CD14-positive monocyte (primary cell): Measurements from ENCODE around the gene CCNQ. TPM values are rescaled to one million over a fixed set of nuclear protein-coding genes. Genes with fewer than 3 reads are reported as not detected.

ENCODE experiments used
- DNase-seq, 3 donors: peaks; one replicate each; pipeline ENCODE4 v3.0.0-alpha.2; 2011 to 2022
- H2AFZ ChIP-seq: 2 replicates; pipeline ENCODE4 v1.6.0; 2012; ENCODE audit warnings: mild to moderate bottlenecking, low read depth, low read length, inconsistent platforms; ENCODE audit not compliant: insufficient read depth, poor library complexity, severe bottlenecking
- H3K27ac ChIP-seq, 2 donors: 1 replicate in 1 of 2; 2 replicates in 1 of 2; pipeline ENCODE4 v1.5.1; 2012 to 2013; ENCODE audit warnings: low read length in 2 of 2, control low read depth in 1 of 2, inconsistent platforms in 1 of 2, low read depth in 1 of 2, mild to moderate bottlenecking in 1 of 2
- H3K27me3 ChIP-seq, 2 donors: one replicate each; pipeline versions ENCODE4 v1.6.0 to v1.6.1; 2011 to 2013; ENCODE audit warnings: low read length in 2 of 2; ENCODE audit not compliant: control insufficient read depth in 2 of 2, insufficient read depth in 2 of 2
- H3K36me3 ChIP-seq, 2 donors: replicated peaks in 1 of 2; 1 replicate in 1 of 2; 2 replicates in 1 of 2; pipeline versions ENCODE4 v1.5.1 to v1.6.1; 2012 to 2013; ENCODE audit warnings: low read length in 2 of 2, control low read depth in 1 of 2, inconsistent platforms in 1 of 2, mild to moderate bottlenecking in 1 of 2; ENCODE audit not compliant: insufficient read depth in 2 of 2, control insufficient read depth in 1 of 2
- H3K4me1 ChIP-seq, 2 donors: 1 replicate in 1 of 2; 2 replicates in 1 of 2; pipeline versions ENCODE4 v1.5.1 to v1.6.1; 2012 to 2013; ENCODE audit warnings: low read length in 2 of 2, control low read depth in 1 of 2, inconsistent platforms in 1 of 2, mild to moderate bottlenecking in 1 of 2, moderate library complexity in 1 of 2; ENCODE audit not compliant: insufficient read depth in 2 of 2, control insufficient read depth in 1 of 2
- H3K4me2 ChIP-seq: replicated peaks from 2 replicates; pipeline ENCODE3; 2012; ENCODE audit warnings: low read length, moderate library complexity, mild to moderate bottlenecking; ENCODE audit not compliant: poor library complexity, severe bottlenecking; ENCODE audit errors: extremely low read depth
- H3K4me3 ChIP-seq, 3 experiments: fragments of 200-600 bp in 1 of 3; sonication (generic) in 1 of 3; replicated peaks in 1 of 3; 1 replicate in 2 of 3; 2 replicates in 1 of 3; pipeline ENCODE4 v1.5.1; 2011 to 2013; ENCODE audit warnings: low read length in 3 of 3, mild to moderate bottlenecking in 3 of 3, control low read depth in 2 of 3, low read depth in 2 of 3, inconsistent platforms in 1 of 3, moderate library complexity in 1 of 3
- H3K79me2 ChIP-seq: 2 replicates; pipeline ENCODE4 v1.6.0; 2012; ENCODE audit warnings: mild to moderate bottlenecking, control low read depth, inconsistent platforms, low read length, moderate library complexity; ENCODE audit not compliant: insufficient read depth
- H3K9ac ChIP-seq: 2 replicates; pipeline ENCODE4 v1.6.0; 2017; ENCODE audit warnings: low read length, mild to moderate bottlenecking; ENCODE audit not compliant: insufficient read depth, poor library complexity, severe bottlenecking
- H3K9me3 ChIP-seq, 2 donors: replicated peaks in 1 of 2; 1 replicate in 1 of 2; 2 replicates in 1 of 2; pipeline versions ENCODE4 v1.5.1 to v1.6.1; 2012 to 2013; ENCODE audit warnings: low read length in 2 of 2, control low read depth in 1 of 2; ENCODE audit not compliant: control insufficient read depth in 1 of 2, insufficient read depth in 1 of 2
- H4K20me1 ChIP-seq: 2 replicates; pipeline ENCODE4 v1.6.0; 2012; ENCODE audit warnings: mild to moderate bottlenecking, low read length, control low read depth, moderate library complexity; ENCODE audit not compliant: insufficient read depth
- H3K27ac Mint-ChIP-seq, 7 donors: one replicate each; pipeline ENCODE4 v1.8.0; 2020; ENCODE audit warnings: mild to moderate bottlenecking in 7 of 7, mixed read lengths in 7 of 7, moderate library complexity in 6 of 7, inconsistent platforms in 2 of 7
- H3K27me3 Mint-ChIP-seq, 3 donors: one replicate each; pipeline ENCODE4 v1.8.0; 2021 to 2022; ENCODE audit warnings: low read depth in 3 of 3, mild to moderate bottlenecking in 3 of 3, mixed read lengths in 3 of 3, moderate library complexity in 3 of 3, inconsistent platforms in 1 of 3
- H3K36me3 Mint-ChIP-seq, 2 donors: one replicate each; pipeline ENCODE4 v1.8.0; 2020; ENCODE audit warnings: mixed read lengths in 2 of 2, inconsistent platforms in 1 of 2, mild to moderate bottlenecking in 1 of 2
- H3K4me1 Mint-ChIP-seq: one replicate; pipeline ENCODE4 v1.8.0; 2020; ENCODE audit warnings: mild to moderate bottlenecking, mixed read lengths
- H3K4me3 Mint-ChIP-seq, 2 donors: one replicate each; pipeline ENCODE4 v1.8.0; 2020; ENCODE audit warnings: mild to moderate bottlenecking in 2 of 2, mixed read lengths in 2 of 2, moderate library complexity in 1 of 2
- H3K9me3 Mint-ChIP-seq, 7 donors: one replicate each; pipeline ENCODE4 v1.8.0; 2020 to 2022; ENCODE audit warnings: mixed read lengths in 7 of 7, mild to moderate bottlenecking in 6 of 7, moderate library complexity in 6 of 7, inconsistent platforms in 2 of 7
- WGBS: methylation state at CpG from one replicate; pipeline ENCODE4 v1.1.5; 2013; ENCODE audit warnings: missing lambda C conversion rate; ENCODE audit not compliant: insufficient coverage; 5-methylcytosine and 5-hydroxymethylcytosine counted together
- intact Hi-C, 2 donors: fragments of 100-400 bp; cut with micrococcal nuclease; formaldehyde crosslinking; loops; one replicate each; pipeline versions ENCODE4 v1.15.0 to v1.15.1; 2023
- polyA plus RNA-seq, 3 donors: library from polyadenylated mRNA; depleted of rRNA in 1 of 3; unstranded in 2 of 3; stranded (reverse) in 1 of 3; fragments of 300-500 nt in 2 of 3; fragments of >200 nt in 1 of 3; fragmentation: Illumina TruSeq in 2 of 3; gene quantifications; 1 replicate in 2 of 3; 2 replicates in 1 of 3; pipeline ENCODE4 v1.2.3, GENCODE V29; 2012 to 2021
- TF ChIP-seq, protein P1 (sequence below): fragments of 200-600 bp; IDR thresholded peaks from one replicate; pipeline ENCODE4 v1.8.0; 2022; ENCODE audit warnings: antibody characterized with exemption, mild to moderate bottlenecking

CCNQ gene
- polyA plus RNA-seq, 3 donors: 21.8 to 35.6 (median 29.3) TPM

DNA sequence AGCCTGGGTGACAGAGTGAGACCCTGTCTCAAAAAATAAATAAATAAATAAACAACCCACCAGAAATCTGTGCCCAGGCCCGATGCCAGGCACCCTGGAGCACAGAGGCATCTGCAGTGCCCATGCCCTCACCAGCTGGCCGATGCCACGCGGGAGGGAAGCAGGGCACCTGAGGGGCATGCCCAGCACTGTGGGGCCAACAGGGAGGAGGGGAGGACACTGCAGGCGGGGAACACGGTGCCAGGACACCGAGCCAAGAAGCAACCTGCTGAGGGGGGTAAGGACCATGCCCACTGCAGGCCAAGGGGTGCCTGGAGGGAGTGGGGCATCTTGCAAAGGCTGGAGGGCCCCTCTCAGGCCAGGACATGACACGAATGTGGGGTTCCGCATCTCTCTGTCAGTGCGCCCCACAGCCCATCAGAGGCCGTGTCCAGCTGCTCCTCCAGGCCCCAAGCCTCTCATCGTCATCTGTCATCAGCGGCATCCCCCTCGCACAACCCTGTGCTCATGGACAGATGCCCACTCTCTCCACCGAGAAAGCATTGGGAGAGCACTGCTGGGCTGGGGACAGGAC is 34.8 kb upstream of the CCNQ start:
- no peak overlapping the region for H3K27ac Mint-ChIP-seq
- Histone ChIP-seq H3K9me3 (peaks cover 0 to 14% of the 10 kb centered on the region in 2 donors), H3K79me2 (no peaks in the 10 kb centered on the region), H3K36me3 (no peaks in the 10 kb centered on the region), H3K27me3 (no peaks in the 10 kb centered on the region), H3K4me3 (no peak overlapping the region), H3K4me1 (no peaks in the 10 kb centered on the region), H3K27ac (no peak overlapping the region), H4K20me1 (no peaks in the 10 kb centered on the region), H2AFZ (no peak overlapping the region), H3K4me2 (no peak overlapping the region), H3K9ac (no peak overlapping the region)
- no peaks in the 10 kb centered on the region for H3K4me1 Mint-ChIP-seq
- 96% methylated on average over 9 of the region's 15 CpGs for WGBS
- TF ChIP-seq, protein P1, sequence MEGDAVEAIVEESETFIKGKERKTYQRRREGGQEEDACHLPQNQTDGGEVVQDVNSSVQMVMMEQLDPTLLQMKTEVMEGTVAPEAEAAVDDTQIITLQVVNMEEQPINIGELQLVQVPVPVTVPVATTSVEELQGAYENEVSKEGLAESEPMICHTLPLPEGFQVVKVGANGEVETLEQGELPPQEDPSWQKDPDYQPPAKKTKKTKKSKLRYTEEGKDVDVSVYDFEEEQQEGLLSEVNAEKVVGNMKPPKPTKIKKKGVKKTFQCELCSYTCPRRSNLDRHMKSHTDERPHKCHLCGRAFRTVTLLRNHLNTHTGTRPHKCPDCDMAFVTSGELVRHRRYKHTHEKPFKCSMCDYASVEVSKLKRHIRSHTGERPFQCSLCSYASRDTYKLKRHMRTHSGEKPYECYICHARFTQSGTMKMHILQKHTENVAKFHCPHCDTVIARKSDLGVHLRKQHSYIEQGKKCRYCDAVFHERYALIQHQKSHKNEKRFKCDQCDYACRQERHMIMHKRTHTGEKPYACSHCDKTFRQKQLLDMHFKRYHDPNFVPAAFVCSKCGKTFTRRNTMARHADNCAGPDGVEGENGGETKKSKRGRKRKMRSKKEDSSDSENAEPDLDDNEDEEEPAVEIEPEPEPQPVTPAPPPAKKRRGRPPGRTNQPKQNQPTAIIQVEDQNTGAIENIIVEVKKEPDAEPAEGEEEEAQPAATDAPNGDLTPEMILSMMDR: no peak
- no peak for DNase-seq
- peaks cover 0 to 21% (median 8%) of the 10 kb centered on the region in 7 donors for H3K9me3 Mint-ChIP-seq
- intact Hi-C loops: no loop called here
- no peaks in the 10 kb centered on the region for H3K36me3 Mint-ChIP-seq
- peaks cover 2 to 14% (median 7%) of the 10 kb centered on the region in 3 donors for H3K27me3 Mint-ChIP-seq
- no peak overlapping the region for H3K4me3 Mint-ChIP-seq

DNA sequence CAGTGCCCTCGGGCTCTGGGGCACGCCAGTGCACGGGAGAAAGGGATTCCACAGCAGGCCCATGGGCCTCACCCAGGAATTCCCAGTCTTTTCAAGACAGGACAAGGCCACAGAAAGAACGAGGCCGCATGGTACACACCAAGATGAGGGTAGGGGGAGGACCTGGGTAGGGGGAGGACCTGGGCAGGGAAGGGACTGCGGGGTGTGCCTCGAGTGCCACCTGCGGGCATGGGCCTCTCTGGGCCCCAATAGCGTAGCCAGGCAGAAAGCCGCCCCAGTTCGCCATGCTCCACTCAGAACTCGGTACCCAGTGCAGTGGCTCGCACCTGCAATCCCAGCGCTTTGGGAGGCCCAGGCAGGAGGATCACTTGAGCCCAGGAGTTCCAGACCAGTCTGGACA is 34.1 kb upstream of the CCNQ start:
- WGBS: 100% methylated on average over 4 of the region's 14 CpGs
- Histone ChIP-seq H3K36me3 (no peaks in the 10 kb centered on the region), H3K27ac (no peak overlapping the region), H2AFZ (no peak overlapping the region), H3K9ac (no peak overlapping the region), H4K20me1 (no peaks in the 10 kb centered on the region), H3K9me3 (peaks cover 0 to 14% of the 10 kb centered on the region in 2 donors), H3K4me3 (no peak overlapping the region), H3K4me1 (no peaks in the 10 kb centered on the region), H3K4me2 (no peak overlapping the region), H3K79me2 (no peaks in the 10 kb centered on the region), H3K27me3 (no peaks in the 10 kb centered on the region)
- intact Hi-C loops: no loop called here
- H3K4me3 Mint-ChIP-seq: no peak overlapping the region
- H3K27ac Mint-ChIP-seq: no peak overlapping the region
- H3K9me3 Mint-ChIP-seq: peaks cover 0 to 21% (median 8%) of the 10 kb centered on the region in 7 donors
- H3K36me3 Mint-ChIP-seq: no peaks in the 10 kb centered on the region
- no peaks in the 10 kb centered on the region for H3K4me1 Mint-ChIP-seq
- DNase-seq: no peak
- TF ChIP-seq, protein P1: no peak
- H3K27me3 Mint-ChIP-seq: peaks cover 2 to 10% (median 7%) of the 10 kb centered on the region in 3 donors
